Measurements from ENCODE around the gene AACS. TPM values are rescaled to one million over a fixed set of nuclear protein-coding genes. Genes with fewer than 3 reads are reported as not detected.

The AACS gene
- total and polyA plus RNA-seq, 2 of the 8 experiments (the other 6 are each of a cell fraction or from before 2014, with no cell fraction given) = 51.9 to 52.4 TPM

DNA sequence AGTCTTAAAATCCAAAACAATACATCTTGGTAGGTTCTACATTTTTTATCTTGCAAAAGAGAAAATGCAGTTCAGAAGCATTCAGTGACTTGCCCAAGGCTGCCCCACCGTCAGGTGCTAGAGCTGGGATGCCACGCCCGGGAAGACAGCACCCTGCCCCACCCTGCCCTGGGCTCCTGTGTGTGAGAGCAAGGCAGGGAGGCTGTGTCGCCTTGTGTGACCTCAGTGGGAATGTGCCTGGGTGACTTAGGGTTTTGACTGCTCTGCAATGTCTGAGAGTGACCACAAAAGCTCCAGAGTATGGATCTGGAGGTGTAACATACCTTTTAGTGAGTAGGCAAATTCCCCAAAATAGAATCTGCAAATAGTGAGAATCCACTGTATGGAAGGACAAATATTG, 60.0 kb downstream of the AACS start (continued):
- TF ChIP-seq, protein P1, sequence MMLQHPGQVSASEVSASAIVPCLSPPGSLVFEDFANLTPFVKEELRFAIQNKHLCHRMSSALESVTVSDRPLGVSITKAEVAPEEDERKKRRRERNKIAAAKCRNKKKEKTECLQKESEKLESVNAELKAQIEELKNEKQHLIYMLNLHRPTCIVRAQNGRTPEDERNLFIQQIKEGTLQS (IDR thresholded peaks at IDR 0.05; ENCODE audit: insufficient read depth, low read depth, low read length) = no peak
- TF ChIP-seq EP300 (IDR thresholded peaks at IDR 0.05; ENCODE audit: borderline replicate concordance in 1 of 2, low read depth in 2 of 2, low read length in 2 of 2) (no peak), POLR2A (IDR thresholded peaks at IDR 0.05; ENCODE audit: control extremely low read depth in 1 of 2, low read depth in 2 of 2, low read length in 2 of 2) (no peak)

Data from H1 (cell line).